Stimulated activated CD4-positive, alpha-beta T cell treated with anti-CD3 and anti-CD28 coated beads, Interleukin-2, amount 100 ng/mL, for 24 hours (primary cell): ENCODE measurements around the gene SLC35B4.

Experiments
- DNase-seq, 2 donors: peaks; one replicate each; pipeline ENCODE4 v3.0.0-alpha.2; 2020

The SLC35B4 gene, protein sequence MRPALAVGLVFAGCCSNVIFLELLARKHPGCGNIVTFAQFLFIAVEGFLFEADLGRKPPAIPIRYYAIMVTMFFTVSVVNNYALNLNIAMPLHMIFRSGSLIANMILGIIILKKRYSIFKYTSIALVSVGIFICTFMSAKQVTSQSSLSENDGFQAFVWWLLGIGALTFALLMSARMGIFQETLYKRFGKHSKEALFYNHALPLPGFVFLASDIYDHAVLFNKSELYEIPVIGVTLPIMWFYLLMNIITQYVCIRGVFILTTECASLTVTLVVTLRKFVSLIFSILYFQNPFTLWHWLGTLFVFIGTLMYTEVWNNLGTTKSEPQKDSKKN

GRCh38 chr7:134316539-134317344 lies at the start of gene SLC35B4:
SLC35B4 (minus strand) TSS chr7:134316930; CDS start chr7:134316751, 179 bp downstream.
- peak; percentile 93 to 95 for DNase-seq

GRCh38 chr7:134366481-134366880 lies 49.8 kb upstream of the SLC35B4 start:
- DNase-seq = no peak

DNA sequence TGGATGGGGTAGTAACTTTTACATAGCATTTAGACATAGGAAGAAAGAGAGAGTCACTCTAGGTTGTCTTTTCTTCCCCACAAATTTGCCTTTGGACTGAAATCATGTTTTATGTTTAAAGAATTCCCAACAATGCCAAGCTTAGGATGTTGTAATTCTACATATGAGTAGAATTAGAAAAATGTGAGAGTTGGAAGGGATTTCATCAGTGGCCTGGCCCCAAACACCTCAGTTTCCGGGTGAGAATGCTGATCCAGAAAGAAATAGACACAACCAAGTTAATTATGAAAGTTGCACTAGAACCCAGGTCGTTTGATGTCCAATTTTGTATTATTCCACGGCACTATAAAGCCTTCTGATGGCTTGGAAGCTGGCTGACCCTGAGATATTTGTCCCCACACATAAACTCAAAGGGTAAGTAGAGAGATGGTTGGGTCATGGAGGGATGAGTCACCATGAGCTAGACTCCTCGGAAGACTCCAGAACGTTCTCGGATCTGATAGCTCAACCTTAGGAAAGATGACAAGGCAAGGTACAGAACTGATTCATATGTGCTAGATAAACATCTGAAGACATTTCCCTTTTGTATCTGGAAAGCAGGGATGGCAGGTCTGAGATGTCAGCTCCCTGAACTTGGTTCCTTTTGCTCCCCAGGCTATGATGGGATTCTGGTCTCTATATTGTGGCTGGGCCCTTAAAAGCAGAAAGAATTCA lies 48.8 kb upstream of the SLC35B4 start:
- DNase-seq = no peak

- DNase-seq = no peak
Observed at GRCh38 chr7:134364619-134365037, 47.9 kb upstream of the SLC35B4 start.

DNA sequence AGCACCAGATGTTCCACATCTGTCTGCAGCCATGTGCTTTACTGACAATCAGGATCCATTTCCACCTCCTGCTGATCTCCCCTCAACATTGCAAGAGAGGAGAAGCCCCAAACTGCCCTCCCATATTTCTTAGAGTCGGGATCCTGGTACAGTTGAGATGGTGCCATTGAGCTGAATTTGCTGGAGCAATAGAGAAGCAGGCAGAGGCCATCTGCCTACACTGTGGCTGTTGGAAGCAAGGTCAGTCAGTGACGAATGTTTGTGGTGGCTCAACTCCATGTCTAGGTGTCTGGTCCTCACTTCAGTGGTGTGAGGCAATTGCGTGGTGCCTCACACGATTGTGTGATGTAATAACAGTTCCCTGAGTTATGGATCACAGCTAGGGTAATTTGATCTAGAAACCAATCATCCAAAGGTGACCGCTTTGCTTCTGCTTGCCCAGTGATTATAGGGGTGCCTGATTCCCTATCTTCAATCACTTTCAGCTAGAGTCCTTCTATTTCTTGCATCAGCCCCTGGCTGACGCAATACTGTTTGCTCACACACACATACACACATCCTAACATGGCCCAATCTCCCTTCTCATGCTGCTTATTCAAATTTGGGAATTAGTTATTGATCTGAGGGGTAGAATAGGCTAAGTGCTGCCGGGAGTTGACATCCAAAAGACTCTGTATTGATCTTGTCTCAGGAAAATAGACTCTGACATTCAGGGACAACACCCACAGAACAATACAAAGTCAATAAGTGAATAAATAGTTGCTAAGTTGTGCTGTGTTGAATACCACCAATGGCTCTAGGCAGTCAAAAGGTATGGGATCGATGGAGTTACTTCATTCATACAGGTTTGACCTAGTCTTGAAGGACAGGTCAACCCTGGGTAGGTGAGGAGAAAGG lies 46.1 kb upstream of the SLC35B4 start:
- no peak for DNase-seq

- DNase-seq = no peak
Observed at GRCh38 chr7:134359787-134360432, 43.2 kb upstream of the SLC35B4 start.

DNA sequence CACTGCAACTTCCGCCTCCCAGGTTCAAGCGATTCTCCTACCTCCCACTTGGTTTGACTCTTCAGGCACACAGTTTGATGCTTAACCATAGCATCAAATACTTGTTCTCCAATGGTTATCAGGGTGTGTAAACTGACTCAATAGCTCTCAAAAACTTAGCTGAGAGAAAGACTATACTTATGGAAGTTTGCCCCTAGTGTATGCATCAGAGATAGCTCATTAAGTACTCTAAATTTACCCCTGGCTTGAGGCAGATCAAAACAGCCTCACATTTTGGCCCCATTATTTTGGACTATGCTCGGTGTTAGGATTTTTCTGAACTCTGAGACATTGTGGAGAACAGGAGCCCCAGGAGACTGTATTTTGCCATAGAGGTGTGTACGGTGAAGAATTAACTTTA lies 40.8 kb upstream of the SLC35B4 start:
- no peak for DNase-seq

DNA sequence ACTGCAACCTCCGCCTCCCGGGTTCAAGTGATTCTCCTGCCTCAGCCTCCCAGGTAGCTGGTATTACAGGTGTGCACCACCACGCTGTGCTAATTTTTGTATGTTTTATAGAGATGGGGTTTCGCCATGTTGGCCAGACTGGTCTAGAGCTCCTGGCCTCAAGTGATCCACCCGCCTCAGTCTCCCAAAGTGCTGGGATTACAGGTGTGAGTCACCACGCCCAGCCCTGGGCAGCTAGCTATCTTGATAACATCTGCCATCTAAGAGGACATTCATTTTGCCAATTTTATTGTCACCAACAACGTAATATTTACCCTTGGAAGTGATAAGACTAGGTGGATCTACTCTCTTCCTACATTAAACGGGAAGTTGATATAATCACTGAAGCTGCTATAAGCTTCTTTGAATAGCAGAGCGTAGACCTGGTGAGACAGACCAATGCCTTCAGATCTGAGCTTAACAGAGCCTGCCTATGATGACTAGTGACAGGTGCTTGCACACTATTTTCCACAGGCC lies 39.7 kb upstream of the SLC35B4 start:
- no peak for DNase-seq

- no peak for DNase-seq
Observed at GRCh38 chr7:134355927-134356326, 39.2 kb upstream of the SLC35B4 start.

GRCh38 chr7:134355004-134355525 lies 38.3 kb upstream of the SLC35B4 start:
- no peak for DNase-seq

DNA sequence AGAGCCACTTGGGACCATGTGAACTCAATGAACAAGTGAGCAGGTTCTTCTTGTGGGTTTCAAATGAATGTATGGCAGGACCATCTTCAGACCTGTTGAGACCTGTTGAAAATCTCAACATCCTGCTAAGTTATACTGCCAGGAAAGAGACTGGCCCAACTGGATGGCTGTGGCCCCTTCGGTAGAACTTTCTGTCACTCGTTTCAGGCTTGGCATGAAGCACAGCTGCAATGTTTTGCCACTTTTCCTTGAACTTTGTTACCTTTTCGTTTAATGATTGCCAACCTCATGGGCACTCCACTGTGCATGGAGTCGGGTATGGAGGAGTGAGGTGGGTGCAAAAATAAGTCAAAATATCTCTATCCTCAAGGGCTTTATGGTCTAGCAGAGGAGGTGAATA lies 36.7 kb upstream of the SLC35B4 start:
- no peak for DNase-seq

- DNase-seq = no peak
Observed at GRCh38 chr7:134351424-134351823, 34.7 kb upstream of the SLC35B4 start.

- no peak for DNase-seq
Observed at GRCh38 chr7:134350709-134351108, 34.0 kb upstream of the SLC35B4 start.

DNA sequence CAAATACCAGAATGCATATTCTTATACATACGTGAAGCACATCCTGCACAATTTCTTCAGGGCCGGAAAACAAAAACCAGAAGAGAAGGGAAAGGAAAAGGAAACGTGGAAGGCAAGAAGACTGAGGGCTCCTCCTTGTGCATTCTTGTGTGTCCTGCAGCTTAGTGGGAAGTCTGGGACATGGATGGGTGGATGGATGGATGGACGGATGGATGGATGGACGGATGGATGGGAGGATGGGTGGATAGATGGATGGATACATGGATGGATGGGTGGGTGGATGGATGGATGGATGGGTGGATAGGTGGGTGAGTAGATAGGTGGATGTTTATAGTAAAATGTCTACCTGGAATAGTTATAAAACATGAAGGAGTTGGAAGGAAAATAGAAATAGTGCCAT lies 30.8 kb upstream of the SLC35B4 start:
- DNase-seq = no peak

DNA sequence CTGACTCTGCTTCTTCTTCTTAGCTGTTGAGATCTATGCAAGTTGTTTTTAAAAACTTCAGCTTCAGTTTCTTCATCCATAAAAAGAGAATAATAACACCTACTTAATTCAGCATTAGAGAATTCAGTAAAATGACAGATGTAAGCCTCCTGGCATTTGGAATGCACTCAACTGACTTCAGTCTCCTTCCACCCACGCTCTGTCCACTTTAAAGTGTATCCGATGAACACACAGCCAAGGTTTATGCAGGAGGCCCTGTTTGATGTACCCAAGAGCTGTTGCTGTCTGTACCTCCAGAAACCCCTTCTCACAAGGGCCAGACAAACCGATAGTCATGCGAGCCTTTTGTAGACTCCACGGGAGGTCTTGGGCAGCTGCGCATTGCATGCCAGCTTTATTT lies 27.1 kb upstream of the SLC35B4 start:
- no peak for DNase-seq

DNA sequence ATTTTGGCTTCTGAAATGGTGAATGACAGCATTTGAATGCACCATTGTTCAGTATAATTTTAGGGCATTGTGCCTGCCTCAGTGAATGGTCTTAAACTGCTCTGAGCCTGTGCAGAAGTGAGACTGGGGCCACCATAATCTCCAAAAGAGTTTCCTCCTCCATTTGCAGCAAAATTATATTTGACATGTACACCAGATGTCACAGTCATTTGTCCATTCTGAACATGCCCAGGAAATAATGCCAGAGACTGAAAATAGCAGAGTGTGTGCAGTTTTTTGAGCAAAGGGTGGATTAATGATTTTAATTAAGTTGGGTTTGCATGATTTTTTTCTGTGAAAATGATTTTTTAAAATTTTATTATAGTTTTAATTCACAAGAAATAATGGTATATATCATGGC lies 26.4 kb upstream of the SLC35B4 start:
- no peak for DNase-seq

- no peak for DNase-seq
Observed at GRCh38 chr7:134339475-134339874, 22.7 kb upstream of the SLC35B4 start.

GRCh38 chr7:134337980-134338379 lies 21.2 kb upstream of the SLC35B4 start:
- no peak for DNase-seq

GRCh38 chr7:134334408-134334807 lies 17.7 kb upstream of the SLC35B4 start:
- DNase-seq = no peak

DNA sequence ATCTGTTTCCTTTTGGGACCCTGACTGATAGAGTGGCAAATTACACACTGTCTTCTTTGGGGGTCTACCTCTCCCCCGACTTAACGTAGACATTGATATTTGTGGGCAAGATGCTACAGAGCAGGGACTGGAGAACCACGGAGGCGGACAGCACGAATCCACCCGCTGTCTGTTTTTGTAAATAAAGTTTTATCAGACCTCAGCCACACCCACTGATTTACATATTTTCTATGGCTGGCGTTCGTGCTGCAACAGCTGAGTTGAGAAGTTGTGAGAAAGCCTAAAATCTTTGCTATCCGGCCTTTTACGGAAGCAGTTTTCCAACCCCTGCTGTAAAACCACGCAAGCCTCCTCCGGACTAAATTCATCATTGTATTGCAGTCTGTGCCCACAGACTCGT lies 17.2 kb upstream of the SLC35B4 start:
- no peak for DNase-seq

DNA sequence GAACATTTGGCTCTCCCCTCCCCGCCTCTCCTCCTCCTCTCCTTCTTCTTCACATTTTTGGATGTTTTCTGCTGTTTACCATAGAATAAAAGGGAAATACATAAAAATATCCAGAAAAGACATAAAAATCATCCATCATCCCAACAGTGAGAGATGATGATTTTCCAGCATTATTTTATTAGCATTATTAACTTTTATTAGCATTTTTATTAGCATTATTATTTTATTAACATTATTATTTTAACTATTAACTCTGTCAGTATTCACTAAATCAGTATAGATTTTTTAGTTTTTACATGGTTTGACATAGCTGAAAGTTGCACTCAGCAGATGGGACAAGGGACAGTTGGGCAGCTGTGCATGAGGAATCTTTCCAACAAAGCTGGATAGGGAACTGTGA lies 16.2 kb upstream of the SLC35B4 start:
- DNase-seq = no peak

DNA sequence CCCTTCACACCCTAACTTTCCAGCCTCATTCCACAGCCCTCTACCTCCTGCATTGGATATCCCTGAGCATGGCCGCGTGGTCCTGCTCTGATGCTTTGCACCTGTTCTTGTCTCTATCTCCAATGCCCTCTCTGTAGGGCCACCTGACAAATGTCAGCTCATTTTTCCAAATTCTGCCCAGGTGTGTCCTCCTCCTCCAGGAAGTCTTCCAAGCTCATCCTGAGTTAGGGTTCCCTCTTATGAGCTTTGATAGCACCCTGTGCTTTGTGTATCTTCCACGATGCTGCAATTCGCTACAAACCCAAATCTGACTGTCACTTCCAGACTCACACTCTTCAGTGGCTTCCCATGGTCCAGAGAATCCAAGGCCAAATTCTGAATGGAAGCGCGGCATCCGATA lies 14.7 kb upstream of the SLC35B4 start:
- no peak for DNase-seq
